K562 (cell line): Measurements from ENCODE around the gene CLEC2D. TPM values are rescaled to one million over a fixed set of nuclear protein-coding genes. Genes with fewer than 3 reads are reported as not detected.

ENCODE experiments used
- ATAC-seq: fragments of 200-7000 bp; cut with Tn5 transposase; 3 replicates; pipeline ENCODE4 v1.9.1; 2020; ENCODE audit warnings: moderate library complexity
- BruUV-seq: library from RNA; stranded (reverse); fragments of 400-500 nt; replicated peaks from 2 replicates; lab custom pipeline; 2021; lab: Mats Ljungman, UMichigan
- CTCF ChIA-PET: fragments of 300-600 bp; formaldehyde crosslinking; extraction: SDS; loops from one replicate; lab custom pipeline; 2021; ENCODE audit warnings: low intra/inter-chr PET ratio; lab: Yijun Ruan, JAX
- POLR2A ChIA-PET: fragments of 300-600, 350-650 bp; sonication (Branson Sonifier 250); formaldehyde crosslinking; extraction: SDS; loops from one replicate; lab custom pipeline; 2021; ENCODE audit warnings: antibody characterized with exemption, inconsistent platforms; lab: Yijun Ruan, JAX
- DNase-seq, 4 experiments: peaks; one replicate each; pipeline versions ENCODE4 v3.0.0 to v3.0.0-alpha.2; 2011 to 2018; ENCODE audit warnings: low spot score in 3 of 4, mixed read lengths in 3 of 4; ENCODE audit errors: extremely low read depth in 1 of 4
- FAIRE-seq: peaks from 2 replicates; lab custom pipeline; 2011; peaks lifted over from hg19 to GRCh38; lab: Jason Lieb, UNC
- H2AFZ ChIP-seq: 2 replicates; pipeline ENCODE4 v1.6.0; 2011; ENCODE audit warnings: low read depth, low read length, control low read depth, inconsistent platforms
- H3K27ac ChIP-seq: fragments of 200-600 bp; 3 replicates; pipeline ENCODE4 v1.8.0; 2011; ENCODE audit warnings: low read depth, mild to moderate bottlenecking, control low read depth, inconsistent platforms, low read length, moderate library complexity, mixed read lengths; ENCODE audit errors: extremely low read depth
- H3K27me3 ChIP-seq, 2 experiments: fragments of 300-600 bp in 1 of 2; 2 replicates in 1 of 2; 3 replicates in 1 of 2; pipeline versions ENCODE4 v1.6.0 to v1.8.0; 2011; ENCODE audit warnings: inconsistent platforms in 2 of 2, low read length in 2 of 2, mild to moderate bottlenecking in 1 of 2, mixed read lengths in 1 of 2, moderate library complexity in 1 of 2; ENCODE audit not compliant: control insufficient read depth in 2 of 2, insufficient read depth in 2 of 2
- H3K36me3 ChIP-seq: fragments of 300-600 bp; 3 replicates; pipeline ENCODE4 v1.8.0; 2011; ENCODE audit warnings: mild to moderate bottlenecking, low read length, inconsistent platforms; ENCODE audit not compliant: control insufficient read depth, insufficient read depth
- H3K4me1 ChIP-seq, 2 experiments: fragments of 200-600 bp in 1 of 2; replicated peaks in 1 of 2; 2 replicates in 1 of 2; 3 replicates in 1 of 2; pipeline versions ENCODE4 v1.5.1 to v1.8.0; 2011; ENCODE audit warnings: inconsistent platforms in 2 of 2, low read length in 2 of 2, mild to moderate bottlenecking in 1 of 2, mixed read lengths in 1 of 2, moderate library complexity in 1 of 2; ENCODE audit not compliant: control insufficient read depth in 2 of 2, insufficient read depth in 2 of 2
- H3K4me2 ChIP-seq: 2 replicates; pipeline ENCODE4 v1.6.1; 2011; ENCODE audit warnings: low read length, control low read depth, inconsistent platforms, mixed read lengths; ENCODE audit not compliant: insufficient read depth
- H3K4me3 ChIP-seq: fragments of 200-600 bp; sonication (generic), shearing (Covaris generic); 2 replicates; pipeline ENCODE4 v1.5.1; 2016; ENCODE audit warnings: control low read depth, inconsistent platforms
- H3K79me2 ChIP-seq: fragments of 200-600 bp; 3 replicates; pipeline ENCODE4 v1.8.0; 2011; ENCODE audit warnings: low read length, inconsistent platforms; ENCODE audit not compliant: control insufficient read depth, insufficient read depth
- H3K9ac ChIP-seq, 2 experiments: 2 replicates each; pipeline versions ENCODE4 v1.6.0 to v1.6.1; 2011; ENCODE audit warnings: low read depth in 2 of 2, low read length in 2 of 2, control low read depth in 1 of 2, inconsistent platforms in 1 of 2, mild to moderate bottlenecking in 1 of 2, mixed read lengths in 1 of 2; ENCODE audit not compliant: insufficient read depth in 1 of 2
- H3K9me1 ChIP-seq: one replicate; pipeline ENCODE4 v1.6.0; 2011; ENCODE audit warnings: inconsistent platforms, mild to moderate bottlenecking, low read length, moderate library complexity; ENCODE audit not compliant: control insufficient read depth, insufficient read depth
- H3K9me3 ChIP-seq: replicated peaks from 2 replicates; pipeline ENCODE4 v1.5.1; 2011; ENCODE audit warnings: low read depth, low read length, inconsistent platforms; ENCODE audit not compliant: control insufficient read depth, insufficient read depth
- H4K20me1 ChIP-seq: replicated peaks from 2 replicates; pipeline ENCODE4 v1.6.1; 2011; ENCODE audit warnings: low read length, inconsistent platforms, mixed read lengths; ENCODE audit not compliant: control insufficient read depth, insufficient read depth
- ARID1B ChIP-seq: fragments of 450-650 bp; IDR thresholded peaks from 2 replicates; pipeline ENCODE4 v1.6.1; 2016; ENCODE audit warnings: antibody characterized with exemption, mild to moderate bottlenecking, inconsistent platforms
- ATF1 ChIP-seq, 2 experiments: fragments of 450-650 bp in 1 of 2; IDR thresholded peaks; 2 replicates each; pipeline ENCODE4 v1.6.1; 2016; ENCODE audit warnings: missing compliant biosample characterization in 1 of 2, missing genetic modification characterization in 1 of 2
- BCOR ChIP-seq: fragments of 450-650 bp; IDR thresholded peaks from 2 replicates; pipeline ENCODE4 v1.6.1; 2016
- DPF2 ChIP-seq: fragments of 450-650 bp; IDR thresholded peaks from 2 replicates; pipeline ENCODE4 v1.6.1; 2016
- SNRNP70 ChIP-seq: fragments of 200-400 bp; formaldehyde crosslinking; optimal IDR thresholded peaks from 2 replicates; pipeline ENCODE3; 2017; ENCODE audit warnings: low read depth, low read length
- SREBF1 ChIP-seq: fragments of 150-350 bp; IDR thresholded peaks from 2 replicates; pipeline ENCODE4 v1.6.1; 2014; ENCODE audit warnings: antibody characterized with exemption, low read depth, low read length, borderline replicate concordance
- ZNF174 ChIP-seq: fragments of 250-450 bp; sonication (Bioruptor Pico); IDR thresholded peaks from 2 replicates; pipeline ENCODE4 v1.4.0; 2020; ENCODE audit warnings: mild to moderate bottlenecking
- ZNF23 ChIP-seq: fragments of 250-450 bp; sonication (Bioruptor Pico); IDR thresholded peaks from 2 replicates; pipeline ENCODE4 v1.4.0; 2020; ENCODE audit warnings: mild to moderate bottlenecking
- ZNF75A ChIP-seq: fragments of 450-650 bp; formaldehyde crosslinking; IDR thresholded peaks from 2 replicates; pipeline ENCODE4 v1.4.0; 2020; ENCODE audit warnings: mild to moderate bottlenecking
- WGBS: fragments of 100-300 bp; shearing (Covaris generic); methylation state at CpG from one replicate; pipeline ENCODE4 v1.1.6; 2016; ENCODE audit warnings: low coverage, mixed read lengths; ENCODE audit not compliant: insufficient coverage; ENCODE audit errors: missing lambda C conversion rate; 5-methylcytosine and 5-hydroxymethylcytosine counted together
- in situ Hi-C: fragments of 300-500 bp; cut with MboI; formaldehyde crosslinking; loops from 4 replicates; pipeline ENCODE4 v1.15.0; 2018; ENCODE audit warnings: inconsistent platforms, mixed read lengths
- intact Hi-C: fragments of 100-400 bp; cut with micrococcal nuclease; formaldehyde crosslinking; loops from 2 replicates; pipeline ENCODE4 v1.14.2; 2022
- polyA plus RNA-seq, 8 experiments: library from polyadenylated mRNA; depleted of rRNA in 4 of 8; stranded (reverse) in 5 of 8; unstranded in 3 of 8; fragments of >200 nt; fragmentation: Nextera tagmentation in 2 of 8; fragmentation: Illumina TruSeq in 1 of 8; extraction: Ambion mirVana in 2 of 8; extraction: Trizol in 1 of 8; gene quantifications; 2 replicates each; pipeline versions ENCODE4 v1.2.1 to v1.2.3, GENCODE V29; 2011 to 2014; ENCODE audit warnings: inconsistent platforms in 1 of 8, missing spikeins in 1 of 8
- total RNA-seq, 7 experiments: library from RNA; depleted of rRNA in 6 of 7; stranded (reverse); fragments of >200 nt in 6 of 7; fragmentation: Illumina TruSeq in 2 of 7; extraction: Trizol in 2 of 7; gene quantifications; 2 replicates each; pipeline versions ENCODE4 v1.2.1 to v1.2.3, GENCODE V29; 2011 to 2021; ENCODE audit warnings: low replicate concordance in 1 of 7
- TF ChIP-seq, protein P1 (sequence below): fragments of 450-650 bp; IDR thresholded peaks from 2 replicates; pipeline ENCODE4 v1.6.1; 2016
- TF ChIP-seq, protein P2 (sequence below): fragments of 450-650 bp; IDR thresholded peaks from 2 replicates; pipeline ENCODE4 v1.6.1; 2018; ENCODE audit not compliant: partially characterized antibody

The CLEC2D gene
- total and polyA plus RNA-seq, 9 of the 15 experiments (the other 6 are each of a cell fraction or from before 2014, with no cell fraction given), result 1.4 to 5.0 (median 2.2) TPM

DNA sequence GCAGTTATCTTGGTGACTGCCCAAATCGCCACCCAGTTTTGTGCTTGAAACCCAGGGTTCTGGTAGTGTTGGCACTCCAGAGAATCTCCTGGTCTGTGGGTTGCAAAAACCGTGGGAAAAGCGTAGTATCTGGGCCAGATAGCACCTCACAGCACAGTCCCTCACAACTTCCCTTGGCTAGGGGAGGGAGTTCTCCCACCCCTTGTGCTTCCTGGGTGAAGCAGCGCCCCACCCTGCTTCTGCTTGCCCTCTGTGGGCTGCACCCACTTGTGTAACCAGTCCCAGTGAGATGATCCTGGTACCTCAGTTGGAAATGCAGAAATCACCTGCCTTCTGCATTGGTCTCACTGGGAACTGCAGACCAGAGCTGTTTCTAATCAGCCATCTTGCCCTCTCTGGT is 16.4 kb downstream of the CLEC2D start:
- POLR2A ChIA-PET, result interaction anchor here (1.9 kb wide), 1 partner anchor 12 kb away, joined by 9 read pairs; no protein-coding TSS in a partner anchor
- Histone ChIP-seq H3K4me1 (peaks cover 4 to 14% of the 10 kb centered on the region in 2 experiments; a peak in 3 of 5 replicates), H3K4me2 (peak overlapping the region; percentile 61; the same call in 1 of the 2 replicates), H3K27me3 (no peaks in the 10 kb centered on the region), H4K20me1 (no peaks in the 10 kb centered on the region), H3K9me3 (no peaks in the 10 kb centered on the region; the same call in 1 of the 2 replicates), H2AFZ (peak overlapping the region; percentile 44), H3K9me1 (no peaks in the 10 kb centered on the region), H3K9ac (peak overlapping the region; percentile 35 to 84; a peak in 2 of 4 replicates), H3K4me3 (no peak overlapping the region), H3K36me3 (peaks cover 5% of the 10 kb centered on the region; the same call in 2 of the 3 replicates), H3K79me2 (no peaks in the 10 kb centered on the region), H3K27ac (peak overlapping the region; percentile 55; the same call in 2 of the 3 replicates)
- no peak for DNase-seq
- intact Hi-C loops, result loop anchor here (5.0 kb wide), 1 partner anchor 39 kb away; no protein-coding TSS in a partner anchor
- no peak for TF ChIP-seq ZNF23 (CRISPR knock-in tag)
- 0 out of 2 replicates have a peak, but pooled peaks have one; percentile 15 for TF ChIP-seq ZNF75A (CRISPR knock-in tag)
- FAIRE-seq, result no peak
- CTCF ChIA-PET, result no interaction called here
- peak; percentile 27 for ATAC-seq
- in situ Hi-C loops, result no loop called here
- 45% methylated on average over 4 of the region's 4 CpGs for WGBS
- BruUV-seq, result no TSS peak

DNA sequence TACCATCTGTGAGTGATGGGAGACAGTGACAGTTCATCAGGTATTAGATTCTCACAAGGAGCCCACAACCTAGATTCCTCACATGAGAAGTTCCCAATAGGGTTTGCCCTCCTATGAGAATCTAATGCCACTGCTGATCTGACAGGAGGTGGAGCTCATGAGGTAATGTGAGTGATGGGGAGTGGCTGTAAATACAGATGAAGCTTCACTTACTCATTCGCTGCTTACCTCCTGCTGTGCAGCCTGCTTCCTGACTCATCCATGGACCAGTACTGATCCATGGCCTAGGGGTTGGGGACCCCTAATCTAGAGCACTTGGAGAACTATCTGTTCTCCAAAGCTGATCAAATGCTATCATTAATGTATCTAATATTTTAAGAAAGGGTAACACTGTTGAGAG is 17.7 kb downstream of the CLEC2D start:
- no peaks in the 10 kb centered on the region for H3K9me1 ChIP-seq
- intact Hi-C loops (loop anchor here (5.0 kb wide), 1 partner anchor 40 kb away; no protein-coding TSS in a partner anchor), in situ Hi-C loops (no loop called here)
- H3K27me3 ChIP-seq, result no peaks in the 10 kb centered on the region
- H4K20me1 ChIP-seq, result no peaks in the 10 kb centered on the region
- DNase-seq, result peak; percentile 8 to 75 (median 15)
- H3K36me3 ChIP-seq, result peaks cover 5% of the 10 kb centered on the region; the same call in 2 of the 3 replicates
- peak; percentile 68 for ATAC-seq
- H3K4me1 ChIP-seq, result peaks cover 4 to 14% of the 10 kb centered on the region in 2 experiments; a peak in 3 of 5 replicates
- ChIA-PET CTCF (no interaction called here), POLR2A (interaction anchor here (0.8 to 1.6 kb wide), 2 partner anchors 12 to 40 kb away, joined by 3 to 4 read pairs; no protein-coding TSS in a partner anchor)
- no peak overlapping the region for H3K4me2 ChIP-seq
- H3K9ac ChIP-seq, result no peak overlapping the region
- H3K79me2 ChIP-seq, result no peaks in the 10 kb centered on the region
- H3K4me3 ChIP-seq, result no peak overlapping the region
- no TSS peak for BruUV-seq
- no peak overlapping the region for H3K27ac ChIP-seq
- H2AFZ ChIP-seq, result no peak overlapping the region
- H3K9me3 ChIP-seq, result no peaks in the 10 kb centered on the region; the same call in 1 of the 2 replicates
- 13% methylated on average over 1 of the region's 1 CpG for WGBS
- FAIRE-seq, result peak; percentile 29
- TF ChIP-seq SNRNP70 (no peak), DPF2 (0 out of 2 replicates have a peak, but pooled peaks have one; percentile 15), SREBF1 (no peak), ATF1 (CRISPR knock-in tag; IDR thresholded peaks at IDR 0.05) (no peak), ATF1 (tag; IDR thresholded peaks at IDR 0.05) (no peak), ZNF174 (CRISPR knock-in tag) (no peak), BCOR (no peak), ARID1B (0 out of 2 replicates have a peak, but pooled peaks have one; percentile 6)
- TF ChIP-seq, protein P1, sequence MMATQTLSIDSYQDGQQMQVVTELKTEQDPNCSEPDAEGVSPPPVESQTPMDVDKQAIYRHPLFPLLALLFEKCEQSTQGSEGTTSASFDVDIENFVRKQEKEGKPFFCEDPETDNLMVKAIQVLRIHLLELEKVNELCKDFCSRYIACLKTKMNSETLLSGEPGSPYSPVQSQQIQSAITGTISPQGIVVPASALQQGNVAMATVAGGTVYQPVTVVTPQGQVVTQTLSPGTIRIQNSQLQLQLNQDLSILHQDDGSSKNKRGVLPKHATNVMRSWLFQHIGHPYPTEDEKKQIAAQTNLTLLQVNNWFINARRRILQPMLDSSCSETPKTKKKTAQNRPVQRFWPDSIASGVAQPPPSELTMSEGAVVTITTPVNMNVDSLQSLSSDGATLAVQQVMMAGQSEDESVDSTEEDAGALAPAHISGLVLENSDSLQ, result peak; percentile 73
- TF ChIP-seq, protein P2, sequence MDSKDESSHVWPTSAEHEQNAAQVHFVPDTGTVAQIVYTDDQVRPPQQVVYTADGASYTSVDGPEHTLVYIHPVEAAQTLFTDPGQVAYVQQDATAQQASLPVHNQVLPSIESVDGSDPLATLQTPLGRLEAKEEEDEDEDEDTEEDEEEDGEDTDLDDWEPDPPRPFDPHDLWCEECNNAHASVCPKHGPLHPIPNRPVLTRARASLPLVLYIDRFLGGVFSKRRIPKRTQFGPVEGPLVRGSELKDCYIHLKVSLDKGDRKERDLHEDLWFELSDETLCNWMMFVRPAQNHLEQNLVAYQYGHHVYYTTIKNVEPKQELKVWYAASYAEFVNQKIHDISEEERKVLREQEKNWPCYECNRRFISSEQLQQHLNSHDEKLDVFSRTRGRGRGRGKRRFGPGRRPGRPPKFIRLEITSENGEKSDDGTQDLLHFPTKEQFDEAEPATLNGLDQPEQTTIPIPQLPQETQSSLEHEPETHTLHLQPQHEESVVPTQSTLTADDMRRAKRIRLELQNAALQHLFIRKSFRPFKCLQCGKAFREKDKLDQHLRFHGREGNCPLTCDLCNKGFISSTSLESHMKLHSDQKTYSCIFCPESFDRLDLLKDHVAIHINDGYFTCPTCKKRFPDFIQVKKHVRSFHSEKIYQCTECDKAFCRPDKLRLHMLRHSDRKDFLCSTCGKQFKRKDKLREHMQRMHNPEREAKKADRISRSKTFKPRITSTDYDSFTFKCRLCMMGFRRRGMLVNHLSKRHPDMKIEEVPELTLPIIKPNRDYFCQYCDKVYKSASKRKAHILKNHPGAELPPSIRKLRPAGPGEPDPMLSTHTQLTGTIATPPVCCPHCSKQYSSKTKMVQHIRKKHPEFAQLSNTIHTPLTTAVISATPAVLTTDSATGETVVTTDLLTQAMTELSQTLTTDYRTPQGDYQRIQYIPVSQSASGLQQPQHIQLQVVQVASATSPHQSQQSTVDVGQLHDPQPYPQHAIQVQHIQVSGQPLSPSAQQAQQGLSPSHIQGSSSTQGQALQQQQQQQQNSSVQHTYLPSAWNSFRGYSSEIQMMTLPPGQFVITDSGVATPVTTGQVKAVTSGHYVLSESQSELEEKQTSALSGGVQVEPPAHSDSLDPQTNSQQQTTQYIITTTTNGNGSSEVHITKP, result peak; percentile 38
